Prostate gland (tissue), 2 donors: ENCODE measurements around the gene KLK12. TPM values are rescaled to one million over a fixed set of nuclear protein-coding genes. Genes with fewer than 3 reads are reported as not detected.

Source experiments
- DNase-seq: peaks from one replicate; pipeline ENCODE4 v3.0.0-alpha.2; 2019; ENCODE audit warnings: low spot score
- H3K27ac ChIP-seq, 2 donors: fragments of 200-600 bp; sonication (generic); 2 replicates each; pipeline ENCODE4 v1.5.1; 2017 to 2019
- H3K27me3 ChIP-seq: fragments of 200-600 bp; sonication (generic); replicated peaks from 2 replicates; pipeline ENCODE4 v1.5.1; 2019; ENCODE audit not compliant: insufficient read depth
- H3K36me3 ChIP-seq, 2 donors: fragments of 200-600 bp; sonication (generic); 1 replicate in 1 of 2; 2 replicates in 1 of 2; pipeline versions ENCODE4 v1.5.1 to v1.8.1; 2017 to 2019
- H3K4me1 ChIP-seq: fragments of 200-600 bp; sonication (generic); replicated peaks from 2 replicates; pipeline ENCODE4 v1.5.1; 2019
- H3K4me3 ChIP-seq, 2 donors: fragments of 200-600 bp; sonication (generic); 2 replicates each; pipeline ENCODE4 v1.5.1; 2017 to 2019
- H3K9me3 ChIP-seq: fragments of 200-600 bp; sonication (generic); 2 replicates; pipeline ENCODE4 v1.5.1; 2017
- CTCF ChIP-seq, 4 experiments: fragments of 200-600 bp in 2 of 4; fragments of 450-650 bp in 2 of 4; sonication (generic) in 2 of 4; IDR thresholded peaks; 1 replicate in 3 of 4; 2 replicates in 1 of 4; pipeline ENCODE4 v1.5.1; 2016 to 2019; ENCODE audit warnings: antibody characterized with exemption in 4 of 4, mild to moderate bottlenecking in 2 of 4, moderate library complexity in 2 of 4
- POLR2A ChIP-seq: fragments of 450-650 bp; IDR thresholded peaks from one replicate; pipeline ENCODE4 v1.6.1; 2016; ENCODE audit warnings: antibody characterized with exemption, mild to moderate bottlenecking
- POLR2AphosphoS5 ChIP-seq: sonication (generic); formaldehyde crosslinking; IDR thresholded peaks from one replicate; pipeline ENCODE4 v1.6.1; 2017; ENCODE audit warnings: antibody characterized with exemption
- WGBS: methylation state at CpG from one replicate; pipeline ENCODE4 v1.1.5; 2018; 5-methylcytosine and 5-hydroxymethylcytosine counted together
- intact Hi-C: fragments of 100-400 bp; cut with DNase I; formaldehyde crosslinking; loops from one replicate; pipeline ENCODE4 v1.14.2; 2022
- total RNA-seq, 2 donors: library from RNA; depleted of rRNA; stranded (reverse); fragments of >200 nt; gene quantifications; one replicate each; pipeline ENCODE4 v1.1.0, GENCODE V29; 2016

KLK12 gene
- total RNA-seq = under 1 TPM in 1 of 2 donors, not detected in 1; 0.73 TPM

GRCh38 chr19:51034704-51035103, at the start of gene KLK12:
KLK12 (minus strand) TSS chr19:51035002; CDS start chr19:51034621, 381 bp downstream.
- WGBS = 24% methylated on average over 11 of the region's 11 CpGs
- Histone ChIP-seq H3K4me1 (no peaks in the 10 kb centered on the region), H3K36me3 (no peaks in the 10 kb centered on the region), H3K4me3 (no peak within 1 kb of the TSS), H3K27me3 (no peaks in the 10 kb centered on the region), H3K27ac (no peak within 1 kb of the TSS), H3K9me3 (no peaks in the 10 kb centered on the region)
- peak; percentile 42 for DNase-seq
- TF ChIP-seq POLR2A (no peak), POLR2AphosphoS5 (peak; percentile 34)
- intact Hi-C loops = no loop called here

- no peak for TF ChIP-seq POLR2A
- TF ChIP-seq POLR2AphosphoS5 = no peak
- no peak for TF ChIP-seq CTCF (IDR thresholded peaks at IDR 0.05)
- DNase-seq = no peak
- Histone ChIP-seq H3K27ac (no peak overlapping the region), H3K4me1 (no peaks in the 10 kb centered on the region), H3K9me3 (no peaks in the 10 kb centered on the region), H3K36me3 (no peaks in the 10 kb centered on the region), H3K27me3 (no peaks in the 10 kb centered on the region), H3K4me3 (no peak overlapping the region)
- 78% methylated on average over 7 of the region's 7 CpGs for WGBS
- intact Hi-C loops = no loop called here
Measured at GRCh38 chr19:51084505-51084904, 49.7 kb upstream of the KLK12 start.

- no peaks in the 10 kb centered on the region for H3K27me3 ChIP-seq
- TF ChIP-seq CTCF (IDR thresholded peaks at IDR 0.05) (no peak), POLR2A (no peak), POLR2AphosphoS5 (no peak)
- no peaks in the 10 kb centered on the region for H3K9me3 ChIP-seq
- no peak overlapping the region for H3K4me3 ChIP-seq
- DNase-seq = no peak
- no peaks in the 10 kb centered on the region for H3K4me1 ChIP-seq
- WGBS = 92% methylated on average over 14 of the region's 14 CpGs
- no peaks in the 10 kb centered on the region for H3K36me3 ChIP-seq
- no peak overlapping the region for H3K27ac ChIP-seq
- intact Hi-C loops = no loop called here
Measured at GRCh38 chr19:51083783-51084182, 49.0 kb upstream of the KLK12 start.

- TF ChIP-seq POLR2A = no peak
- TF ChIP-seq CTCF (IDR thresholded peaks at IDR 0.05) = no peak
- TF ChIP-seq POLR2AphosphoS5 = no peak
- WGBS = 51% methylated on average over 4 of the region's 4 CpGs
- no peaks in the 10 kb centered on the region for H3K9me3 ChIP-seq
- intact Hi-C loops = no loop called here
- DNase-seq = no peak
- H3K27ac ChIP-seq = no peak overlapping the region
- H3K4me3 ChIP-seq = no peak overlapping the region
- no peaks in the 10 kb centered on the region for H3K27me3 ChIP-seq
- no peaks in the 10 kb centered on the region for H3K36me3 ChIP-seq
- H3K4me1 ChIP-seq = no peaks in the 10 kb centered on the region
Measured at GRCh38 chr19:51083181-51083580, 48.4 kb upstream of the KLK12 start.

- 11% methylated on average over 7 of the region's 7 CpGs for WGBS
- H3K4me3 ChIP-seq = no peak within 1 kb of the TSS
- TF ChIP-seq CTCF (IDR thresholded peaks at IDR 0.05) (no peak), POLR2AphosphoS5 (no peak), POLR2A (no peak)
- no peaks in the 10 kb centered on the region for H3K27me3 ChIP-seq
- no peak within 1 kb of the TSS for H3K27ac ChIP-seq
- H3K9me3 ChIP-seq = no peaks in the 10 kb centered on the region
- H3K36me3 ChIP-seq = no peaks in the 10 kb centered on the region
- H3K4me1 ChIP-seq = no peaks in the 10 kb centered on the region
- intact Hi-C loops = no loop called here
- DNase-seq = no peak
Measured at GRCh38 chr19:51082611-51083010, 47.8 kb upstream of the KLK12 start, which contains the start of gene KLK14. KLK14 (minus strand) TSS chr19:51082887; CDS start chr19:51082614, 273 bp downstream.
